Activated T-cell treated with anti-CD3 and anti-CD28 coated beads for 4 hours (primary cell): ENCODE data around the gene DCK.
"Not testable (repeated sequence)": the region's sequence is repeated elsewhere in the genome, so short reads cannot be mapped to it uniquely, and the experiment has no call there.

ENCODE experiments used
- DNase-seq: peaks from one replicate; pipeline ENCODE4 v3.0.0-alpha.2; 2020

The DCK gene

GRCh38 chr4:71004281-71004851 is 10.9 kb downstream of the DCK start:
- no peak for DNase-seq

- DNase-seq, result not testable (repeated sequence)
These were observed 11.6 kb downstream of the DCK start for GRCh38 chr4:71005025-71005424.

GRCh38 chr4:71006203-71006907 is 12.9 kb downstream of the DCK start:
- no peak for DNase-seq

- no peak for DNase-seq
These were observed 14.7 kb downstream of the DCK start for GRCh38 chr4:71008196-71008595.

GRCh38 chr4:71009086-71009485 is 15.6 kb downstream of the DCK start:
- DNase-seq, result no peak

GRCh38 chr4:71009890-71010588 is 16.6 kb downstream of the DCK start:
- DNase-seq, result no peak

GRCh38 chr4:71011451-71011850 is 18.0 kb downstream of the DCK start:
- DNase-seq, result no peak

GRCh38 chr4:71017391-71017790 is 23.9 kb downstream of the DCK start:
- DNase-seq, result not testable (repeated sequence)

GRCh38 chr4:71020611-71021010 is 27.2 kb downstream of the DCK start:
- DNase-seq, result no peak

- DNase-seq, result no peak
These were observed 32.2 kb downstream of the DCK start for GRCh38 chr4:71025654-71026053.

- DNase-seq, result no peak
These were observed 32.6 kb downstream of the DCK start for GRCh38 chr4:71026086-71026485.

- DNase-seq, result no peak
These were observed 34.2 kb downstream of the DCK start for GRCh38 chr4:71027611-71028010.

GRCh38 chr4:71029504-71029903 is 36.1 kb downstream of the DCK start:
- DNase-seq, result no peak

GRCh38 chr4:71032106-71032505 is 38.7 kb downstream of the DCK start:
- not testable (repeated sequence) for DNase-seq

- no peak for DNase-seq
These were observed 51.8 kb downstream of the DCK start for GRCh38 chr4:71045256-71045655.

- DNase-seq, result no peak
These were observed 55.9 kb downstream of the DCK start for GRCh38 chr4:71049395-71049794.

- no peak for DNase-seq
These were observed 57.4 kb downstream of the DCK start for GRCh38 chr4:71050809-71051208.

GRCh38 chr4:71052034-71052433 is 58.6 kb downstream of the DCK start:
- no peak for DNase-seq

GRCh38 chr4:71052716-71053115 is 59.3 kb downstream of the DCK start:
- no peak for DNase-seq

- not testable (repeated sequence) for DNase-seq
These were observed 60.2 kb downstream of the DCK start for GRCh38 chr4:71053613-71054012.

- DNase-seq, result not testable (repeated sequence)
These were observed 66.1 kb downstream of the DCK start for GRCh38 chr4:71059573-71059972.

GRCh38 chr4:71062436-71062835 is 69.0 kb downstream of the DCK start:
- no peak for DNase-seq

GRCh38 chr4:71063711-71064110 is 70.3 kb downstream of the DCK start:
- DNase-seq, result no peak

- no peak for DNase-seq
These were observed 71.1 kb downstream of the DCK start for GRCh38 chr4:71064521-71064920.
